Ishikawa (cell line): ENCODE measurements around the gene PRUNE2.

Experiments used
- CEBPB ChIP-seq: IDR thresholded peaks from 2 replicates; pipeline ENCODE4 v1.6.1; 2012
- CREB1 ChIP-seq: IDR thresholded peaks from 2 replicates; pipeline ENCODE4 v1.6.1; 2012; ENCODE audit warnings: low read depth
- EGR1 ChIP-seq: IDR thresholded peaks from 2 replicates; pipeline ENCODE4 v1.6.1; 2012
- EP300 ChIP-seq: IDR thresholded peaks from 2 replicates; pipeline ENCODE4 v1.6.1; 2012; ENCODE audit warnings: borderline replicate concordance
- FOXM1 ChIP-seq: IDR thresholded peaks from 2 replicates; pipeline ENCODE4 v1.6.1; 2012; ENCODE audit warnings: low read depth, borderline replicate concordance
- MAX ChIP-seq: IDR thresholded peaks from 2 replicates; pipeline ENCODE4 v1.6.1; 2012
- NFIC ChIP-seq: IDR thresholded peaks from 2 replicates; pipeline ENCODE4 v1.6.1; 2012
- RAD21 ChIP-seq: IDR thresholded peaks from 2 replicates; pipeline ENCODE4 v1.6.1; 2012; ENCODE audit warnings: low read depth
- REST ChIP-seq: IDR thresholded peaks from 2 replicates; pipeline ENCODE4 v1.6.1; 2012; ENCODE audit warnings: low read depth, mild to moderate bottlenecking
- TAF1 ChIP-seq: IDR thresholded peaks from 2 replicates; pipeline ENCODE4 v1.6.1; 2012; ENCODE audit warnings: low read depth, mild to moderate bottlenecking
- TCF12 ChIP-seq: IDR thresholded peaks from 2 replicates; pipeline ENCODE4 v1.6.1; 2012; ENCODE audit warnings: low read depth
- TEAD4 ChIP-seq: IDR thresholded peaks from 2 replicates; pipeline ENCODE4 v1.6.1; 2012
- USF1 ChIP-seq: IDR thresholded peaks from 2 replicates; pipeline ENCODE4 v1.6.1; 2012
- YY1 ChIP-seq: IDR thresholded peaks from 2 replicates; pipeline ENCODE4 v1.6.1; 2012; ENCODE audit warnings: low read depth
- ZBTB7A ChIP-seq: IDR thresholded peaks from 2 replicates; pipeline ENCODE4 v1.6.1; 2012; ENCODE audit warnings: low read depth

PRUNE2 gene

GRCh38 chr9:76619640-76620039, 286.3 kb downstream of the PRUNE2 start:
- no peak for TF ChIP-seq USF1
- TF ChIP-seq TEAD4, result no peak
- TF ChIP-seq REST, result no peak
- TF ChIP-seq EP300, result no peak
- TF ChIP-seq FOXM1, result no peak
- no peak for TF ChIP-seq CEBPB
- no peak for TF ChIP-seq ZBTB7A
- no peak for TF ChIP-seq TCF12
- TF ChIP-seq TAF1, result no peak
- no peak for TF ChIP-seq NFIC

DNA sequence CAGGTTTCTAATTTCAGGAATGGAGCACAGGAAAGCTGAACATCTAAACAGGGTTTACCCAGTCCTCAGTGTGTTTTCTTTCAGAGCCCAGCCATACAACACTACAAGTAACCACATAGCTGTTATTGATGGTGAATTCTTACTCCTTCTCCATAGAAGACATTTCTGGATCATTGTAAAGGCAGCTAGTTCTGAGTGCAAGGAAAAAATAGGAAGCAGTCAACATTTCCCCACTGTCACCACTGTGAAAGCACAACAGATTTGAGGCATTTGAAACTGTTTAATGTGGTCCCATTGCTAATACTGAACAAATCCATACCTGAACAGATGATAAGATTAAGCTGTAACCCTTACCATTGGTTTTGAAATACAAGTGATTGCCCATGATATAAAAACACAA, 286.7 kb downstream of the PRUNE2 start:
- TF ChIP-seq NFIC, result no peak
- no peak for TF ChIP-seq EP300
- TF ChIP-seq EGR1, result no peak

DNA sequence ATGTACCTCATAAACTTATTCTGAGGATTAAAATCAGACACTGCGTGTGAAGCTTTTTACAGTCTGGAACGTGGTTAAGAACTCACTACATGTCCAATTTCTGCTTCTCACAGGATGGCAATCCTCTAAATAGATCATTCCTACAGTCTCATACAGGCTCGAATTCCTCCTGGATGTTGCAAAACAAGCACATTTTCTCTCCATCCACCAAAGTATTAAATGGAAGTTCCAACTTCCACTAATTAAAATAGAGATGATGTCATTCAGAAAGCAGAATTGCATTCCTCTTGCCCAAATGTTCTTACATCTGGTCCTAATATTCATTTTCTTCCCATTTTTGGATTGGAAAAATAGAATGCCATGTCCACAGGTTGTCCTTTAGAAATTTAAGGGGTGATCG, 287.2 kb downstream of the PRUNE2 start:
- TF ChIP-seq EP300, result no peak
- TF ChIP-seq CEBPB, result no peak
- TF ChIP-seq MAX, result no peak
- TF ChIP-seq EGR1, result no peak
- TF ChIP-seq FOXM1, result no peak
- TF ChIP-seq ZBTB7A, result no peak
- no peak for TF ChIP-seq TEAD4
- no peak for TF ChIP-seq RAD21
- no peak for TF ChIP-seq CREB1
- no peak for TF ChIP-seq REST

GRCh38 chr9:76617497-76618175, 288.3 kb downstream of the PRUNE2 start:
- no peak for TF ChIP-seq YY1
- no peak for TF ChIP-seq CREB1
- no peak for TF ChIP-seq EP300
- TF ChIP-seq EGR1, result no peak
- TF ChIP-seq USF1, result no peak
- no peak for TF ChIP-seq REST
- no peak for TF ChIP-seq RAD21
- TF ChIP-seq FOXM1, result no peak

DNA sequence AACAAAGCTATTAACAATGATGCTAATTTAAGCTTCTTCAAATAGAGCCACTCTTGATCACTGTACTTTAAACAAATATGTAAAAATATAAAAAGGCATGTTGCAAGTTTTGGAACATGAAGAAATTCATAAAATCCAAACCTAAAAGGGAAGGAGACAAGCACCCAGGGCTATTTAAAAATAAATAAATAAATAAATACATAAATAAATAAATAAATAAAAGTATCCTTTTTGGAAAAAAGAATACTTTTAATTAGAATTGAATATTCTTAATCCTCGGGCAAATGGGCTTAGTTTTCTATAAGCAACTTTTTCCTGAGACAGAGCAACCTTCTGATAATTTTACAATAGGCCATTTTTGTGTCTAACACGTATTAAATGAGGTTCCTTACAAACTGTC, 289.1 kb downstream of the PRUNE2 start:
- TF ChIP-seq USF1 (no peak), NFIC (no peak), ZBTB7A (no peak), YY1 (no peak), REST (no peak), MAX (no peak), EP300 (no peak), TEAD4 (no peak), CEBPB (no peak), TAF1 (no peak), FOXM1 (no peak), RAD21 (no peak), CREB1 (no peak), EGR1 (no peak), TCF12 (no peak)
